Breast epithelium (tissue), 3 donors: Measurements from ENCODE around the gene THRSP.

Experiments
- CTCF ChIP-seq, 3 donors: fragments of 450-650 bp; IDR thresholded peaks; one replicate each; pipeline ENCODE4 v1.5.1; 2016 to 2017; ENCODE audit warnings: antibody characterized with exemption in 3 of 3, mild to moderate bottlenecking in 3 of 3, moderate library complexity in 3 of 3
- POLR2A ChIP-seq: fragments of 450-650 bp; IDR thresholded peaks from one replicate; pipeline ENCODE4 v1.6.1; 2016; ENCODE audit warnings: antibody characterized with exemption, mild to moderate bottlenecking, moderate library complexity
- POLR2AphosphoS5 ChIP-seq, 3 donors: sonication (generic); formaldehyde crosslinking; IDR thresholded peaks; one replicate each; pipeline ENCODE4 v1.6.1; 2017; ENCODE audit warnings: antibody characterized with exemption in 3 of 3

GRCh38 chr11:78019808-78020207 lies 43.9 kb upstream of the THRSP start:
- TF ChIP-seq POLR2A (no peak), CTCF (IDR thresholded peaks at IDR 0.05) (no peak), POLR2AphosphoS5 (IDR thresholded peaks at IDR 0.05) (no peak)
